Hepatocyte (in vitro differentiated cells): ENCODE results near the gene EGF. TPM values are rescaled to one million over a fixed set of nuclear protein-coding genes. Genes with fewer than 3 reads are reported as not detected.
A peak's percentile ranks its signal among the peaks of the same experiment; 100 is the strongest.

Source experiments
- DNase-seq: peaks from one replicate; pipeline ENCODE4 v3.0.0-alpha.2; 2016; ENCODE audit warnings: low spot score
- H2AFZ ChIP-seq: fragments of 200-600 bp; sonication (generic); 2 replicates; pipeline ENCODE4 v1.6.0; 2016; ENCODE audit warnings: antibody characterized with exemption, mild to moderate bottlenecking
- H3K27ac ChIP-seq: fragments of 200-600 bp; sonication (generic); 2 replicates; pipeline ENCODE4 v1.5.1; 2016; ENCODE audit warnings: mild to moderate bottlenecking
- H3K27me3 ChIP-seq: fragments of 200-600 bp; sonication (generic); 2 replicates; pipeline ENCODE4 v1.6.1; 2016
- H3K36me3 ChIP-seq: fragments of 200-600 bp; sonication (generic); replicated peaks from 2 replicates; pipeline ENCODE4 v1.5.1; 2016; ENCODE audit warnings: low read depth; ENCODE audit not compliant: insufficient read depth
- H3K4me1 ChIP-seq: fragments of 200-600 bp; sonication (generic); 2 replicates; pipeline ENCODE4 v1.5.1; 2016; ENCODE audit warnings: mild to moderate bottlenecking, moderate library complexity; ENCODE audit not compliant: insufficient read depth
- H3K4me2 ChIP-seq: fragments of 200-600 bp; sonication (generic); 2 replicates; pipeline ENCODE4 v1.6.0; 2016
- H3K4me3 ChIP-seq: fragments of 200-600 bp; sonication (generic); 2 replicates; pipeline ENCODE4 v1.5.1; 2016; ENCODE audit warnings: mild to moderate bottlenecking
- H3K79me2 ChIP-seq: fragments of 200-600 bp; sonication (generic); 2 replicates; pipeline ENCODE4 v1.6.0; 2017; ENCODE audit warnings: mild to moderate bottlenecking
- H3K9me2 ChIP-seq: fragments of 200-600 bp; sonication (generic); replicated peaks from 2 replicates; pipeline ENCODE4 v1.6.0; 2017; ENCODE audit warnings: mild to moderate bottlenecking; ENCODE audit not compliant: insufficient read depth
- H3K9me3 ChIP-seq: fragments of 200-600 bp; sonication (generic); 2 replicates; pipeline ENCODE4 v1.5.1; 2016; ENCODE audit warnings: low read depth, mild to moderate bottlenecking
- H4K20me1 ChIP-seq: fragments of 200-600 bp; sonication (generic); 2 replicates; pipeline ENCODE4 v1.6.0; 2016; ENCODE audit warnings: mild to moderate bottlenecking; ENCODE audit not compliant: insufficient read depth, poor library complexity, severe bottlenecking
- EZH2 ChIP-seq: fragments of 200-600 bp; sonication (generic); IDR thresholded peaks from 2 replicates; pipeline ENCODE4 v1.6.1; 2016; ENCODE audit warnings: antibody characterized with exemption, mild to moderate bottlenecking, borderline replicate concordance
- EZH2phosphoT487 ChIP-seq: fragments of 200-600 bp; sonication (generic); IDR thresholded peaks from one replicate; pipeline ENCODE4 v1.6.1; 2018; ENCODE audit warnings: antibody characterized with exemption, mild to moderate bottlenecking, low read depth, moderate library complexity; ENCODE audit not compliant: unreplicated experiment, severe bottlenecking
- WGBS: methylation state at CpG from one replicate; pipeline ENCODE4 v1.1.6; 2016; ENCODE audit warnings: low lambda C conversion rate; ENCODE audit errors: missing lambda C conversion rate; 5-methylcytosine and 5-hydroxymethylcytosine counted together
- polyA plus RNA-seq: library from polyadenylated mRNA; unstranded; fragments of >200 nt; fragmentation: Nextera tagmentation; extraction: Ambion mirVana; gene quantifications from 2 replicates; pipeline ENCODE4 v1.2.1, GENCODE V29; 2016
- total RNA-seq: library from RNA; depleted of rRNA; stranded (reverse); fragments of >200 nt; gene quantifications from 2 replicates; pipeline ENCODE4 v1.2.3, GENCODE V29; 2014
- TF ChIP-seq, protein P1 (sequence below): fragments of 200-600 bp; sonication (generic); IDR thresholded peaks from 2 replicates; pipeline ENCODE4 v1.5.1; 2016; ENCODE audit warnings: antibody characterized with exemption, mild to moderate bottlenecking; ENCODE audit not compliant: poor library complexity

Gene EGF
- total and polyA plus RNA-seq, 2 experiments from 2014 or later, result 5.0 to 18.0 TPM

DNA sequence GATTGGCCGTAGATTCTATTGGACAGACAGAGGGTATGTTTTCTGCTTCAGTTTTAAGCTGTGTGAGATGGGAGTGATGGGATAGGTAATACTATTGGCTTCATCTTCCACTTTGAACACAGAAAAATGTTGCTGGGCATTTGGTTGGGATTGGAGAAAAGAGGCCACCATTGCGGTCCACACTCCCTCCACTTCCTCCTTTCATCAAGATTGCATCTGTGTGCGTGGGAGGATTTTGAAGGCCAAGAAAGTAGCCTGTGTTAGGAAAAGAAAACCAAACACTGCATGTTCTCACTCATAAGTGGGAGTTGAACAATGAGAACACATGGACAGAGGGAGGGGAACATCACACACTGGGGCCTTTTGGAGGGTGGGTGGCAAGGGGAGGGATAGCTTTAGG is 56.4 kb downstream of the EGF start:
- no peak for DNase-seq
- Histone ChIP-seq H3K4me1 (no peaks in the 10 kb centered on the region), H3K36me3 (no peaks in the 10 kb centered on the region), H3K4me2 (no peak overlapping the region), H4K20me1 (no peaks in the 10 kb centered on the region), H3K4me3 (no peak overlapping the region), H3K9me3 (no peaks in the 10 kb centered on the region), H3K27ac (no peak overlapping the region), H3K79me2 (no peaks in the 10 kb centered on the region), H3K27me3 (no peaks in the 10 kb centered on the region), H3K9me2 (no peaks in the 10 kb centered on the region), H2AFZ (no peak overlapping the region)
- WGBS, result 92% methylated on average over 3 of the region's 3 CpGs
- TF ChIP-seq EZH2, result no peak
- TF ChIP-seq, protein P1, sequence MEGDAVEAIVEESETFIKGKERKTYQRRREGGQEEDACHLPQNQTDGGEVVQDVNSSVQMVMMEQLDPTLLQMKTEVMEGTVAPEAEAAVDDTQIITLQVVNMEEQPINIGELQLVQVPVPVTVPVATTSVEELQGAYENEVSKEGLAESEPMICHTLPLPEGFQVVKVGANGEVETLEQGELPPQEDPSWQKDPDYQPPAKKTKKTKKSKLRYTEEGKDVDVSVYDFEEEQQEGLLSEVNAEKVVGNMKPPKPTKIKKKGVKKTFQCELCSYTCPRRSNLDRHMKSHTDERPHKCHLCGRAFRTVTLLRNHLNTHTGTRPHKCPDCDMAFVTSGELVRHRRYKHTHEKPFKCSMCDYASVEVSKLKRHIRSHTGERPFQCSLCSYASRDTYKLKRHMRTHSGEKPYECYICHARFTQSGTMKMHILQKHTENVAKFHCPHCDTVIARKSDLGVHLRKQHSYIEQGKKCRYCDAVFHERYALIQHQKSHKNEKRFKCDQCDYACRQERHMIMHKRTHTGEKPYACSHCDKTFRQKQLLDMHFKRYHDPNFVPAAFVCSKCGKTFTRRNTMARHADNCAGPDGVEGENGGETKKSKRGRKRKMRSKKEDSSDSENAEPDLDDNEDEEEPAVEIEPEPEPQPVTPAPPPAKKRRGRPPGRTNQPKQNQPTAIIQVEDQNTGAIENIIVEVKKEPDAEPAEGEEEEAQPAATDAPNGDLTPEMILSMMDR, result no peak
- TF ChIP-seq EZH2phosphoT487, result no peak

DNA sequence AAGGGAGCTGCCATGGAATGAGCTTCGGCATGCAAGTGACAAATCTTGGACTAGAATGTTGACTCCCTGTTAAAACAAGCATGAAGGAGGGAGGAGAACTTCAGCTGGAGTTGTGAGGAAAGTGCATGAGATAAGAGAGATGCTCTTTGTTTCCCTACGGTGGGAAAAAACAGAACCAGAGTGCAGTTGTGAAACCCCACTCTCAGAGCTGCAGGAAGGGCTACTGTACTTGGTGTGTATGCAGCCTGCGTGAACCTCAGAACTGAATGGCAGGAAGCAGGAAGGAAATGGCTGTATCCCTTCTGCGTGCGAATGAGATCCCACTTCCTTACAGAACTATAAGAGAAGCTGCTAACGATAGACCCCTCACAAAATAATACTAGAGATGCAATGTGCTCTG is 57.2 kb downstream of the EGF start:
- DNase-seq, result no peak
- TF ChIP-seq EZH2 (no peak), EZH2phosphoT487 (no peak)
- TF ChIP-seq, protein P1, result no peak
- H3K9me3 ChIP-seq, result no peaks in the 10 kb centered on the region
- WGBS, result 79% methylated on average over 6 of the region's 6 CpGs
- H3K79me2 ChIP-seq, result no peaks in the 10 kb centered on the region
- no peak overlapping the region for H2AFZ ChIP-seq
- no peak overlapping the region for H3K27ac ChIP-seq
- H3K27me3 ChIP-seq, result no peaks in the 10 kb centered on the region
- H3K4me3 ChIP-seq, result no peak overlapping the region
- H3K4me1 ChIP-seq, result no peaks in the 10 kb centered on the region
- H3K4me2 ChIP-seq, result no peak overlapping the region
- no peaks in the 10 kb centered on the region for H3K9me2 ChIP-seq
- H4K20me1 ChIP-seq, result no peaks in the 10 kb centered on the region
- H3K36me3 ChIP-seq, result no peaks in the 10 kb centered on the region

DNA sequence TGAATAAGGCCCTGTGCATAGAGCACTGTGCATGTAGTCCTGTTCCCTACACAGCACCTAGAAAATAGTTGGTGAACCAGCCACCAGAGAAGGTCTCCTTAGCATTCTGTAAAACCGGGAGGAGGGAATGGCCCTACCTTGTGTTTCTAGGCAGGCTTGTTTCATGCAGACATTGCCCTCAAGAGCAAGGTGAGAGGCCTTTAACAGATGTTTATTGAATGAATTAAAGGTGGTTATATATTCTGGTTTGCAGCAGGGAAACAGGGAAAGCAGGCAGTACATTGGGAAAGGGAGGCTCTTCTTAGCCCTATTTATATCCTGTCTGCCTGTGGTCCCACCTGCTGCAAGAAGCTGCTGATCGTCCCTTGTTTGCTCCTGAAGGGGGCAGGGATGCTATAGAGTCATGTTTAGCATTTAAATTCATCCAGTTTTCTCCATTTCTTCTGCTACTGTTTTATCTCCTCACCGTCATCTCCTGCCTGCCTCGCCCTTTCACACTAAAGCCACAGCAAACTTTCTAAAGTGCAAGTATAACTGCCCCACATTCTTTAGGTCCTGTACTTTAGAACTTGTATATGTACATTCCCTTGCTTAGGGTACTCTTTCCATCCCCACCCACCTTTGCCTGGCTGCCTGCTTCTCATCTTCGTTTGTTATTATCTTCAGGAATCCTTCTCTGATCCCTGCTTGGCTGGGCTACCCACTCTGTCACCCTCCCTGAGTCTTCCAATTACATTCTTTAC is 60.3 kb downstream of the EGF start:
- WGBS, result 32% methylated on average over 5 of the region's 5 CpGs
- Histone ChIP-seq H3K4me3 (no peak overlapping the region), H3K79me2 (no peaks in the 10 kb centered on the region), H4K20me1 (no peaks in the 10 kb centered on the region), H3K9me3 (no peaks in the 10 kb centered on the region), H3K36me3 (no peaks in the 10 kb centered on the region), H3K4me1 (no peaks in the 10 kb centered on the region), H3K4me2 (peak overlapping the region; percentile 59), H3K27me3 (no peaks in the 10 kb centered on the region), H2AFZ (no peak overlapping the region), H3K9me2 (no peaks in the 10 kb centered on the region), H3K27ac (peak overlapping the region; percentile 49)
- TF ChIP-seq EZH2phosphoT487 (no peak), EZH2 (no peak)
- TF ChIP-seq, protein P1, result no peak
- DNase-seq, result peak; percentile 23
